ENCODE data around the gene TYRO3. TPM values are rescaled to one million over a fixed set of nuclear protein-coding genes. Genes with fewer than 3 reads are reported as not detected.
A peak's percentile ranks its signal among the peaks of the same experiment; 100 is the strongest.

The TYRO3 gene
- total RNA-seq, 2 donors from 2014 or later = 5.2 to 99.6 TPM

DNA sequence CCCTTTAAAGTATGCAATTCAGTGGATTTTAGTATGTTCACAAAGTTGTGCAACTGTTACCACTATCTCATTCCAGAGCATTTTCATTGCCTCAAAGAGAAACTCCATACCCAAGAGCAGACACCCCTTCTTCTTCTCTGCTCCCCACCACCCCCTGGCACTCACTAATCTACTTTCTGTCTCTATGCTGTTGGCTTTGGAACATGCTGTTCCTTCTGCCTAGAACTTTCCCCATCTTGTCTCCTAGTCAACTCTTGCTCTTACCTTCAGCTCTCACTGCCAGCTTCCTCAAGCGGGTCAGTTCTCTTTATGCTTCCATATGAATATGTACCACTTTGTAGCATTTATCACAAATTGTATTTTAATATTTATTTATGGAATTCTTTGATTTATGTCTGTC is 50.1 kb downstream of the TYRO3 start:
- Histone ChIP-seq H3K27ac (no peak overlapping the region), H3K4me1 (replicated peaks) (no peaks in the 10 kb centered on the region), H3K27me3 (replicated peaks; ENCODE audit: insufficient read depth) (no peaks in the 10 kb centered on the region), H3K4me3 (no peak overlapping the region), H3K36me3 (no peaks in the 10 kb centered on the region), H3K9me3 (no peaks in the 10 kb centered on the region)
- DNase-seq (ENCODE audit: low spot score) = no peak
- 90% methylated on average over 1 of the region's 1 CpG for WGBS
- intact Hi-C loops (cut with DNase I) = no loop called here
- TF ChIP-seq POLR2AphosphoS5 (IDR thresholded peaks at IDR 0.05) (no peak), POLR2A (IDR thresholded peaks at IDR 0.05) (no peak)
- TF ChIP-seq, protein P1, sequence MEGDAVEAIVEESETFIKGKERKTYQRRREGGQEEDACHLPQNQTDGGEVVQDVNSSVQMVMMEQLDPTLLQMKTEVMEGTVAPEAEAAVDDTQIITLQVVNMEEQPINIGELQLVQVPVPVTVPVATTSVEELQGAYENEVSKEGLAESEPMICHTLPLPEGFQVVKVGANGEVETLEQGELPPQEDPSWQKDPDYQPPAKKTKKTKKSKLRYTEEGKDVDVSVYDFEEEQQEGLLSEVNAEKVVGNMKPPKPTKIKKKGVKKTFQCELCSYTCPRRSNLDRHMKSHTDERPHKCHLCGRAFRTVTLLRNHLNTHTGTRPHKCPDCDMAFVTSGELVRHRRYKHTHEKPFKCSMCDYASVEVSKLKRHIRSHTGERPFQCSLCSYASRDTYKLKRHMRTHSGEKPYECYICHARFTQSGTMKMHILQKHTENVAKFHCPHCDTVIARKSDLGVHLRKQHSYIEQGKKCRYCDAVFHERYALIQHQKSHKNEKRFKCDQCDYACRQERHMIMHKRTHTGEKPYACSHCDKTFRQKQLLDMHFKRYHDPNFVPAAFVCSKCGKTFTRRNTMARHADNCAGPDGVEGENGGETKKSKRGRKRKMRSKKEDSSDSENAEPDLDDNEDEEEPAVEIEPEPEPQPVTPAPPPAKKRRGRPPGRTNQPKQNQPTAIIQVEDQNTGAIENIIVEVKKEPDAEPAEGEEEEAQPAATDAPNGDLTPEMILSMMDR (IDR thresholded peaks at IDR 0.05) = no peak

DNA sequence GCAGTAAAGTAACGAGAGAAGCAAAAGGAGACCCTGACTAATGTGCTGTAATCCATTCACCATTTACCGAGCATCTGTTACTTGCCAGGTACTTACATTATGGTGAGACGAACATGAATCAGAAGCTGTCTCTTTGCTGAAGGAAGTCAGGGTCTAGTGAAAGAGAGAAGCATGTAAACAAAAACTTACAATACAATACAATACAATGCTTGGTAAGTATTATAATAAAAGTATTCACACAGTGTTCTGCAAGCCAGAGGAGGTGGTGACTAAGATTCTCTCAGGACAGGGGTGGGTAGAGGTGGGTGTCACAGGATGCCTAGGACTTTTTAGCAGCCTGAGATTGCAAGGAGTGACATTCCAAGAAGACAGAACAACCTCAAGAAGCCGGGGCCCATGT is 51.0 kb downstream of the TYRO3 start:
- Histone ChIP-seq H3K4me3 (no peak overlapping the region), H3K27ac (no peak overlapping the region), H3K36me3 (no peaks in the 10 kb centered on the region), H3K27me3 (replicated peaks; ENCODE audit: insufficient read depth) (no peaks in the 10 kb centered on the region), H3K4me1 (replicated peaks) (no peaks in the 10 kb centered on the region), H3K9me3 (no peaks in the 10 kb centered on the region)
- WGBS = 40% methylated on average over 4 of the region's 4 CpGs
- DNase-seq (ENCODE audit: low spot score) = no peak
- no peak for TF ChIP-seq POLR2AphosphoS5 (IDR thresholded peaks at IDR 0.05)
- no peak for TF ChIP-seq POLR2A (IDR thresholded peaks at IDR 0.05)
- TF ChIP-seq, protein P1 (IDR thresholded peaks at IDR 0.05) = no peak
- intact Hi-C loops (cut with DNase I) = no loop called here

DNA sequence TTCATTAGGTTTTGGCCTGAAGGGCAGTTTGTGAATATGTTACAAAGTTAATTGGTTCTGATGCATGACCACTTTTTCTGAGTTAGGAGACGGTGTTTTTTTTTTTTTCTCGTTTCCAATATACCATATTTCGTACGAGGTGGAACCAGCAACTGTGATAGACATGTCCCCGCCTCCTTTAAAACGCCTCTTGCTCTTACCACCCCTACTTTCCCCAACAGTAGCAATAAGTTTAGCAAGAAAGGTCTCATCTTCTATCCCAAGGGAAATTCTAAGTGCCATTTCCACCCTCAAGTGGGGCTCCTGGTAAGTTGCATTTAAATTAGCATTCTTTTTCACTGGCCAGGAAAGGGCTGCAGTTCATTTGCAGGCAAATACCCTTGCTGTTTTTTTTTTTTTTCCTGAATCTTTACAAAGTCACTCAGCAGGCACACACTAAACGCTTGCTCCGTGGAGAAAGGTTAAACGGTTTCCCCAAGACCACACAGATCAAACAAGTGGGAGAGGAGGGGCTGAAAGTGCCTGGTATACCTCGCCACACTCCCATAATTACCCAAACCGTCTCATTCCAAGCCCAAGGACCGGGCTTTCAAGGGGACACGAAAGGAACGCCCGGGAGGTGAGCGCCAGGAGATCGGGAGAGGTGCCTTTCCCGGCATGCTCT is 61.7 kb downstream of the TYRO3 start:
- intact Hi-C loops (cut with DNase I) = loop anchor here (5.0 kb wide), 1 partner anchor 42 kb away; the partner anchor contains the start of gene MGA
- DNase-seq (ENCODE audit: low spot score) = no peak
- no peaks in the 10 kb centered on the region for H3K27me3 ChIP-seq (replicated peaks; ENCODE audit: insufficient read depth)
- no peak for TF ChIP-seq POLR2AphosphoS5 (IDR thresholded peaks at IDR 0.05)
- TF ChIP-seq POLR2A (IDR thresholded peaks at IDR 0.05) = no peak
- TF ChIP-seq, protein P1 (IDR thresholded peaks at IDR 0.05) = no peak
- H3K36me3 ChIP-seq = no peaks in the 10 kb centered on the region
- no peaks in the 10 kb centered on the region for H3K4me1 ChIP-seq (replicated peaks)
- no peaks in the 10 kb centered on the region for H3K9me3 ChIP-seq
- peak overlapping the region; percentile 45 to 59 for H3K4me3 ChIP-seq
- WGBS = 22% methylated on average over 18 of the region's 18 CpGs
- H3K27ac ChIP-seq = peak overlapping the region; percentile 66 to 73

GRCh38 chr15:41621200-41622193 is 62.5 kb downstream of the TYRO3 start:
- H3K4me3 ChIP-seq = peak overlapping the region; percentile 45 to 59
- TF ChIP-seq, protein P1 (IDR thresholded peaks at IDR 0.05) = no peak
- TF ChIP-seq POLR2A (IDR thresholded peaks at IDR 0.05) (no peak), POLR2AphosphoS5 (IDR thresholded peaks at IDR 0.05) (peak; percentile 61)
- under 1% methylated on average over 84 of the region's 104 CpGs for WGBS

More at GRCh38 chr15:41621200-41622193, 62.5 kb downstream of the TYRO3 start:
- Histone ChIP-seq H3K27me3 (replicated peaks; ENCODE audit: insufficient read depth) (no peaks in the 10 kb centered on the region), H3K9me3 (no peaks in the 10 kb centered on the region), H3K27ac (peak overlapping the region; percentile 66 to 73), H3K36me3 (no peaks in the 10 kb centered on the region), H3K4me1 (replicated peaks) (no peaks in the 10 kb centered on the region)
- intact Hi-C loops (cut with DNase I) = loop anchor here (5.0 kb wide), 1 partner anchor 41 kb away; the partner anchor contains the start of gene MGA
- DNase-seq (ENCODE audit: low spot score) = peak; percentile 67
